ENCODE data around the gene SLC7A10.
"Not testable (repeated sequence)": the region's sequence is repeated elsewhere in the genome, so short reads cannot be mapped to it uniquely, and the experiment has no call there.

Gene SLC7A10

GRCh38 chr19:33239223-33239975 is 13.7 kb upstream of the SLC7A10 start:
- DNase-seq, result no peak

DNA sequence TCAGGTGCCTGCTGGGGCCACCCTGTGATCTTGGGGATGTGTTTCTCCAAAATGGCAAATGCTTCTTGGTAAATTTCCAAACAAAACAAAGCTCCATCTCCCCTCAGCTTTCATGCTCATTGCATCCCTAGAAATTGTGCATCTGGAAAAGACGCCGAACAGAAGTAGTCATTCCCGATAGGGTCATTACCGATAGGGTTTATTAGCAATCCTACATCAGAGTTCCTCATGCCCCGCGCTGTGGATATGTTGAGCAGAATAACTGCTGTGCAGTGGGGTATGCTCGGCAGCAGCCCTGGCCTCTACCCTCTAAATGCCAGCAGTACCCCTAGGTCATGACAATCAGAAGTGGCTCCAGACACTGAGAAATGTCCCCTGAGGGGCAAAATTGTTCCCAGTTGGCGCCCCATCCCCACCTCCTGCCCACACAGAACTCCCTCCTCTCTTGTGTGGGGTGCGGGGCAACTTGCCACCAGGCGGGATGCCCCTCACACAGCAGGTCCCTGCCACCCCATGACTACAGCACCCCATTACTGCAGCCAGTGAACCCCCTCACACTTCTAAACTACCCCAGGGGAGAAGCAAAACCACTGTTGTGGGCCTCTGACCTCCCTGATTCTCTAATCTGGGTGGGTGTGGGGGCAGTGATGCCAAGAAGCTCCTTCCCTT is 13.0 kb upstream of the SLC7A10 start:
- DNase-seq, result no peak

GRCh38 chr19:33236696-33237390 is 11.2 kb upstream of the SLC7A10 start:
- DNase-seq, result no peak

- DNase-seq, result no peak
Observed at GRCh38 chr19:33235996-33236350, 10.3 kb upstream of the SLC7A10 start.

DNA sequence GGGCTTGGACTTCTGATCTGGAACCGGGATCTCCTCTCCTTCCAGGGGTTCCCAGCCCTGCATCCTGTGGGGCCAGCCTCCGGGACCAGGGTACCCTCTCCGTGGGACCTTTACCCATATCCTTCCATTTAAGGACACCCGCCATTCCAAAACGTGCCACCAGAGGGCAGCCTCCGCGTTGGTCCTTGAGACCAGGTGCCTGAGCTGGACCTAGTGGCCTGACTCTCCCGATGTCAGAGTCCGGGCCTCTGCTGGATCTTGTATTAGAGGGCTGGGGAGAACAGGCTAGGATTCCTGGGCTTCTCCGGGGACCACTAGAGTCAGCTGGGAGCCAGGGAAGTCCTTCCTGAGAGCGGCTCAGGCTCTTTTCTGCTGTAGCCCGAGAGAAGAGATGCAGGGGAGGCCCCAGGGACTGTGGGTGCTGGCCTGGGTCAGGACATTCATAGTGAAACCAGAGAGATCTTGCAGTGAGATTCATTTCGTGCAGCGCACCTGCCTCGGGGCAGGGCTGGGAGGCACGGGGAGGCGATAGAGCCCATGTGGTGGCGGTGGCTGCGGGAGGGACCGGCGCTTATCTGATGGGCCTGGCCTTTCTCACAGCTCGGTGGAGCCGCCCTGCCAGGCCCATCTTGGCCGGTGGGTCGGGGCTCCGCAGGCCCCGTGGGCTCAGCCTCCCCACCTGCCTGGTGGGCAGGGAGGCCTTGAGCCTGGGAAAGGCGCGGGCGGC is 9.8 kb upstream of the SLC7A10 start:
- DNase-seq, result peak in 39 of 56 donors; percentile 8 to 84 (median 39)

DNA sequence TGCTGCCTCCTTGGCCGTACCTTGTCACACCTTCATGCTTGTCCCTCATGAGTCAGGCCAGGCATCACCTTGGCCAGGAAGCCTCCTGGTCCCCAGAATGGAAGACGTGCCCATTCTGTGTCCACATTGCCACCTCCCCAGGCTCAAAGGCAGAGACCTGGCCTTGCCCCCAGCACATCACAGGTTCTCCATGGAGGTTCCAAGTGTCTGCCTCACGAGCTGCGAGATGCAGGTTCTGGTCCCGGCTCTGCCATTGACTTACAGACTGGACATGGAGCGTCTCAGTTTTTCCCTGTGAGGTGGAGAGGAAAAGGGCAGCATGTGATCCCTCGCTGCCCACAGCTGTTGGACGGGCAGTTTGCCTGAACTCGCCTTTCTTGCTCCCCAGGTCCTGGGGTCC is 9.1 kb upstream of the SLC7A10 start:
- no peak for DNase-seq

DNA sequence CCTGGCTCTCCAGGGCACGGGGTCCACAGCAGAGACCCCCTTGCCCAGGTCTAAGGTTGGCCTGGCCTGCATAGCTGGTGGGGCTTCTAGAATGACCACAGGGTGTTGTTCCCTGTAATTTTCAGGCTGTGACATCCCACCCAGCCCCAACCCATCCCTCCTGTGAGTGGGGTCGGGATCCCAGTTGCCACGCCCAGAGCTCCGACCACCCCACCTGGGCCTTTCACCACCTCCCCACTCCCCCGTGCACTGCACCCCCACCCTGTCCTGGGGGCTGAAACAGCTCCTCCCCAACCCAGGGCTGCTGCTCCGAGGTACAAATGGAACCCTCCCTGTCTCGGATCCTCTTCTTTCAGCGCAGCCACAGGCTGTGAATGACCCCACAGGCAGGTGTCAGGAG is 8.4 kb upstream of the SLC7A10 start:
- DNase-seq, result no peak

- DNase-seq, result no peak
Observed at GRCh38 chr19:33233056-33233873, 7.6 kb upstream of the SLC7A10 start.

GRCh38 chr19:33232656-33233055 is 7.0 kb upstream of the SLC7A10 start:
- no peak for DNase-seq

DNA sequence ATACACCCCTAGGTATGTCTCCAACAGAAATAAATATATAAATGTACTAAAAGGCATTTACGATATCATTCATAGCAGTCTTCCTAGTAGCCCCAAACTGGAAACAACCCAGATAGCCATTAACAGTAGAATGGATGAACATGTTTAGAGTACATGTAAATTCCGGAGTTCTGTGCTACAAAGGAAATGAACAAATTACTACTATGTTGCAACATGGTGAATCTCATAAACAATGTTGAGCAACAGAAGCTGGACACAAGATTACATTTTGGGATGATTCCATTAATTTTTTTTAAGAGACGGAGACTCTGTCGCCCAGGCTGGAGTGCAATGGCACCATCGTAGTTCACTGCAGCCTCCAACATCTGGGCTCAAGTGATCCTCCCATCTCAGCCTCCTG is 5.9 kb upstream of the SLC7A10 start:
- no peak for DNase-seq

- DNase-seq, result no peak
Observed at GRCh38 chr19:33229962-33230361, 4.3 kb upstream of the SLC7A10 start.

- no peak for DNase-seq
Observed at GRCh38 chr19:33227870-33228599, 2.4 kb upstream of the SLC7A10 start.

DNA sequence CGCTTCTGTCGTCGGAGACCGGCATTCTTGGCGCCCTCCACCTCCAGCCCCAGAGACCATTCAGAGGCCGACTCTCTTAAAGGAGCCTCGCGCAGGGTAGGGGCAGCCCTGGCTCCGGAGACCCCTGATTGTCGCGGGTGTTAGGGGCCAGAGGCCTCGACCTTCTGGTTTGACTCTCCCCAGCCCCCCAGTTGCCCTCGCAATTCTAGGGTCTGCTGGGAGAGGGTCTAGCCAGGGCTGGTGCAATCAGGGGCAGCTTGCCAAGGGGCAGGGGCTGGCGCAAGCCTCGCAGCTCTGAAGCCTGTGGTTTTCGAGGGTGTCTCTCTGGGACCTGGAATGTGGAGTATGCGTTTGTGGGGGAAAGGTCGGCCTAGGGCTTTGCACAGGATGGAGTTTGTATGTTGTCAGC is 1.6 kb upstream of the SLC7A10 start:
- no peak for DNase-seq

- DNase-seq, result peak in 5 of 56 donors; percentile 12 to 50 (median 23)
Observed at GRCh38 chr19:33226550-33227241, 1.0 kb upstream of the SLC7A10 start.

- DNase-seq, result no peak
Observed at GRCh38 chr19:33224694-33225457, 774 bp downstream of the SLC7A10 start.

GRCh38 chr19:33222255-33222654 is 3.4 kb downstream of the SLC7A10 start:
- DNase-seq, result not testable (repeated sequence)

DNA sequence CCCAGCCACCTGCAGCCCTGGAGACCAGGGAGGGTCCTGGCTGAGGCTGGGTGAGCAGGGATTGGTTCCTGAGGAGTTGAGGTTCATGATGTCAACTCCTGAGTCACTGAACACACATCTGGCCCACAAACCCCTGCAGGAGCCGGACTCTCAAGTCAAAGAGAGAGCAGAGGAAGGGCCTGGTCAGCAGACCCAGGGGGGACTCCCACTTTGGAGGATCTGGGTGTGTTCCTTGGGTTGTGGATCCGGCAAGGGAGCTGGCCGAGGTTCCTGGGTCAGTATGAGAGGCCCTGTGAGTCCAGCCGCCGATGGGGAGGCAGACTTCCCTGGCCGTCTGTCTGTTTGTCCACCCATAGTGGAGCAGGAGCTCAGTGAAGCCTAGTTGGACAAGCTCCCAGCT is 4.0 kb downstream of the SLC7A10 start:
- peak in 2 of 56 donors; percentile 23 to 37 for DNase-seq

DNA sequence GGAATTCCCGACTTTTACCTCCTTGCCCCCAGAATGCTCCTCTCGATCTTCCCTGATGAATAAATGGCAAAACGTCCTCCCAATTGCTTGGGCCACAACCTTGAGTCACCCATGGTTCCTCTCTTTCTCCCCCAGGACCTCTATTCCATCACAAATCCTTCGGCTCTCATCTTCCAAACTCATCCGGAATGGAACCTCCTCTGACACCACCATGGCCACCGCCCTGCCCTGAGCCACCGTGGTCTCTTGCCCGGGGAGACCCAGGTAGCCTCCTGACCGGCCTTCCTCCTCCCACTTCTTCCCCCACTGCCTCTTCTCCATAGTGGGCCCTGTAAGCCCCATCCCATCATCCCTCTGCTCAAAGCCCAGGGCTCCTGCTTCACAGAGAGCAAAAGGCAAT is 4.9 kb downstream of the SLC7A10 start:
- DNase-seq, result no peak

DNA sequence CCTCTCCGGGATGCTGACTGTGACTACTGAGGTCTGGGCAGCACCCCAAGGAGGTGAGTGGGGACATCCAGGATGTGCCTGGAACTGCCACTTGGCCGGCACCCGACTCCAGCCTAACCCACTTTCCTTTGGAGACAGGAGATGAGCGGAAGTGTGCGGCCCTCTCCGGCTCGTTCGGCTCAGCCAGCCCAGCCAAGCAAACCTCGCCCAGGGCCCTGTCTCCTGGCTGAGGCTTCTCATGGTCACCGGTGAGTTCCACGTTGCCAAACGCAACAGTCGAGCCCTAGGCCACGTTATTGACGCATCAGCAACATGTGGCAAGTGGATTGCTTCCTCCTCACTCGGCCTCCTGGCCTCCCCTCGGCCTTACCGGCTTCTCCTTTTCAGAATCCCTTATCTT is 5.5 kb downstream of the SLC7A10 start:
- DNase-seq, result no peak

Data from nucleus accumbens (tissue), 56 donors.